Gastrocnemius medialis (tissue), 4 donors: ENCODE data around the gene FAM228A. TPM values are rescaled to one million over a fixed set of nuclear protein-coding genes. Genes with fewer than 3 reads are reported as not detected.

ENCODE experiments used
- ATAC-seq, 2 donors: fragments of 150-250 bp; one replicate each; pipeline ENCODE4 v1.9.1; 2016
- DNase-seq, 2 donors: peaks; one replicate each; pipeline ENCODE4 v3.0.0-alpha.2; 2019
- H3K27ac ChIP-seq, 4 donors: fragments of 200-600 bp; sonication (generic); 1 replicate in 1 of 4; 2 replicates in 3 of 4; pipeline ENCODE4 v1.5.1; 2016 to 2018; ENCODE audit warnings: mild to moderate bottlenecking in 2 of 4, moderate library complexity in 1 of 4
- H3K27me3 ChIP-seq, 3 donors: fragments of 200-600 bp; sonication (generic) in 2 of 3; 1 replicate in 1 of 3; 2 replicates in 2 of 3; pipeline versions ENCODE4 v1.5.1 to v1.6.0; 2016 to 2019; ENCODE audit warnings: mild to moderate bottlenecking in 1 of 3, moderate library complexity in 1 of 3
- H3K36me3 ChIP-seq, 2 donors: fragments of 200-600 bp; sonication (generic) in 1 of 2; one replicate each; pipeline ENCODE4 v1.5.1; 2017 to 2018
- H3K4me1 ChIP-seq, 2 donors: fragments of 200-600 bp; sonication (generic) in 1 of 2; one replicate each; pipeline ENCODE4 v1.5.1; 2016 to 2017; ENCODE audit warnings: mild to moderate bottlenecking in 2 of 2
- H3K4me3 ChIP-seq, 4 donors: fragments of 200-600 bp; sonication (generic) in 3 of 4; 1 replicate in 1 of 4; 2 replicates in 3 of 4; pipeline ENCODE4 v1.5.1; 2016 to 2019; ENCODE audit warnings: mild to moderate bottlenecking in 2 of 4
- H3K9me3 ChIP-seq, 3 donors: fragments of 200-600 bp; sonication (generic) in 2 of 3; 1 replicate in 1 of 3; 2 replicates in 2 of 3; pipeline ENCODE4 v1.5.1; 2016 to 2019
- CTCF ChIP-seq, 5 experiments: fragments of 450-650 bp in 3 of 5; fragments of 200-600 bp in 2 of 5; sonication (generic) in 2 of 5; IDR thresholded peaks in 4 of 5; conservative IDR thresholded peaks in 1 of 5; 1 replicate in 4 of 5; 2 replicates in 1 of 5; pipeline ENCODE4 v1.5.1; 2016 to 2019; ENCODE audit warnings: antibody characterized with exemption in 5 of 5, mild to moderate bottlenecking in 3 of 5, moderate library complexity in 3 of 5
- POLR2A ChIP-seq, 2 donors: fragments of 450-650 bp; IDR thresholded peaks; one replicate each; pipeline ENCODE4 v1.6.1; 2017; ENCODE audit warnings: antibody characterized with exemption in 2 of 2, mild to moderate bottlenecking in 2 of 2, moderate library complexity in 2 of 2
- in situ Hi-C, 4 donors: fragments of 200-750 bp; cut with MboI; loops; one replicate each; pipeline versions ENCODE4 v1.15.0 to v1.8.0; 2017; ENCODE audit warnings: low sequenced_read_pairs in 4 of 4
- intact Hi-C: fragments of 100-400 bp; cut with DNase I; formaldehyde crosslinking; loops from one replicate; pipeline ENCODE4 v1.15.1; 2023; ENCODE audit warnings: low total_unique reads
- total RNA-seq, 4 donors: library from RNA; depleted of rRNA; stranded (reverse); fragments of >200 nt; gene quantifications; one replicate each; pipeline versions ENCODE4 v1.1.0 to v1.2.3, GENCODE V29; 2016

The FAM228A gene
- total RNA-seq, 4 donors from 2014 or later: 0.39 to 0.41 TPM; not detected in 2

- H3K27me3 ChIP-seq: no peaks in the 10 kb centered on the region
- H3K4me3 ChIP-seq: no peak overlapping the region
- in situ Hi-C loops (no loop called here), intact Hi-C loops (no loop called here)
- DNase-seq: no peak
- peaks cover 0 to 6% of the 10 kb centered on the region in 2 donors for H3K4me1 ChIP-seq
- H3K36me3 ChIP-seq: peaks cover 0 to 55% of the 10 kb centered on the region in 2 donors
- no peak for TF ChIP-seq POLR2A (IDR thresholded peaks at IDR 0.05)
- no peak for TF ChIP-seq CTCF (IDR thresholded peaks at IDR 0.05 in 4 of 5, conservative IDR thresholded peaks at IDR 0.05 in 1 of 5)
- no peaks in the 10 kb centered on the region for H3K9me3 ChIP-seq
- no peak for ATAC-seq
- H3K27ac ChIP-seq: no peak overlapping the region
These were observed 28.9 kb downstream of the FAM228A start for GRCh38 chr2:24203787-24204150.

DNA sequence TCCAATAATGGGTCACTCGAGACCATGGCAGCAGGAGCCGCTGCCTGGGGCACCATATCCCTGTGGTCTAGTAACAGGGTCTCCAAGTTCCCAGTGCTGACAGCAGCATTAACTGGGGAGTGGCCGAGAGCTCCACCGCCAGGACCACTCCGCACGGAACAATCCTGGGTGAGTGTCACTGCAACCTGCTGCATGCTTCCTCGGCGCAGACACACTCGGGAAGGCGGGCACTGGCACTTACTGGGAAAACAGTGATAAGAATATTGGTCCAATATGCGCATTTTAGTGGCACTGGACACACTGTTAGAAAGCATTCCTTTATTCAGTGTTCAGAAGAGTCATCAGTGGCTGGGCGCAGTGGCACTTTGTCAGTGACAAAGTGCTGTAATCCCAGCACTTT is 29.7 kb downstream of the FAM228A start:
- Histone ChIP-seq H3K27me3 (no peaks in the 10 kb centered on the region), H3K36me3 (peaks cover 0 to 63% of the 10 kb centered on the region in 2 donors), H3K4me1 (peaks cover 0 to 6% of the 10 kb centered on the region in 2 donors), H3K4me3 (no peak overlapping the region), H3K9me3 (no peaks in the 10 kb centered on the region), H3K27ac (no peak overlapping the region)
- ATAC-seq (no peak), DNase-seq (no peak)
- intact Hi-C loops (no loop called here), in situ Hi-C loops (no loop called here)
- TF ChIP-seq POLR2A (IDR thresholded peaks at IDR 0.05) (no peak), CTCF (IDR thresholded peaks at IDR 0.05 in 4 of 5, conservative IDR thresholded peaks at IDR 0.05 in 1 of 5) (no peak)

GRCh38 chr2:24205131-24205530 is 30.3 kb downstream of the FAM228A start:
- ATAC-seq: no peak
- H3K36me3 ChIP-seq: peaks cover 0 to 69% of the 10 kb centered on the region in 2 donors
- H3K4me3 ChIP-seq: no peak overlapping the region
- no peak overlapping the region for H3K27ac ChIP-seq
- H3K4me1 ChIP-seq: peaks cover 0 to 6% of the 10 kb centered on the region in 2 donors
- H3K9me3 ChIP-seq: no peaks in the 10 kb centered on the region
- H3K27me3 ChIP-seq: no peaks in the 10 kb centered on the region
- TF ChIP-seq CTCF (IDR thresholded peaks at IDR 0.05 in 4 of 5, conservative IDR thresholded peaks at IDR 0.05 in 1 of 5) (no peak), POLR2A (IDR thresholded peaks at IDR 0.05) (no peak)
- DNase-seq: no peak
- in situ Hi-C loops (no loop called here), intact Hi-C loops (no loop called here)

- TF ChIP-seq CTCF (IDR thresholded peaks at IDR 0.05 in 4 of 5, conservative IDR thresholded peaks at IDR 0.05 in 1 of 5) (no peak), POLR2A (IDR thresholded peaks at IDR 0.05) (no peak)
- no peak overlapping the region for H3K27ac ChIP-seq
- no peak for DNase-seq
- H3K9me3 ChIP-seq: no peaks in the 10 kb centered on the region
- no peak overlapping the region for H3K4me3 ChIP-seq
- intact Hi-C loops: no loop called here
- H3K27me3 ChIP-seq: no peaks in the 10 kb centered on the region
- peaks cover 0 to 6% of the 10 kb centered on the region in 2 donors for H3K4me1 ChIP-seq
- no peak for ATAC-seq
- in situ Hi-C loops: no loop called here
- H3K36me3 ChIP-seq: peaks cover 0 to 79% of the 10 kb centered on the region in 2 donors
These were observed 31.4 kb downstream of the FAM228A start for GRCh38 chr2:24206242-24206641.

DNA sequence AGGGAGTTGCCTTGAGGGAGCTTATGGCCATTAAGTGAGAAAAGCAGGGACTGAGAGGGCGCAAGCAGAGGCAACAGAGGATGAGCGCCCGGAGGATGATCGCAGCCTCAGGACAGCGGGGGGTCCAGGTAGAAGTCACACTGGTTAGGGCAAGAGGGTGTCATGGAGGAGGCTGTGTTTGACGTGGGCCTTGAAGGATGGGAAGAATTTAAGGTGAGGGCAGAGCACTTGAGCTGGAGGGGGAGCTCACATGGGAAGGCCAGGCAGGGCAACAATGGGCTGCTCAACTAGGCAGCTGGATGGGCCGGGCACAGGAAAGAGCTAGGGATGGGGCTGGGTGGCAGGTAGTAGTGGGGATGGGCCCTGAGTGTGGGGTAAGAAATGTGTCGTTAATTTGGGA is 31.9 kb downstream of the FAM228A start:
- H3K36me3 ChIP-seq: peaks cover 0 to 84% of the 10 kb centered on the region in 2 donors
- no peak for DNase-seq
- intact Hi-C loops: no loop called here
- H3K27ac ChIP-seq: no peak overlapping the region
- no peak for TF ChIP-seq POLR2A (IDR thresholded peaks at IDR 0.05)
- no peak for TF ChIP-seq CTCF (IDR thresholded peaks at IDR 0.05 in 4 of 5, conservative IDR thresholded peaks at IDR 0.05 in 1 of 5)
- H3K4me1 ChIP-seq: peaks cover 0 to 6% of the 10 kb centered on the region in 2 donors
- in situ Hi-C loops: no loop called here
- H3K4me3 ChIP-seq: no peak overlapping the region
- no peaks in the 10 kb centered on the region for H3K9me3 ChIP-seq
- ATAC-seq: no peak
- H3K27me3 ChIP-seq: no peaks in the 10 kb centered on the region
